SK-N-SH treated with all-trans-retinoic acid at 6 μM for 48 hours (cell line): ENCODE results near the gene PARD3B.
A peak's percentile ranks its signal among the peaks of the same experiment; 100 is the strongest.

Experiments used
- ATAC-seq: fragments of 200-7000 bp; cut with Tn5 transposase; 3 replicates; pipeline ENCODE4 v1.9.1; 2020; ENCODE audit warnings: mild to moderate bottlenecking, moderate library complexity
- ARNTL ChIP-seq: fragments of 450-650 bp; formaldehyde crosslinking; IDR thresholded peaks from 2 replicates; pipeline ENCODE4 v1.5.0; 2020; ENCODE audit warnings: low read depth, mild to moderate bottlenecking, moderate library complexity, borderline replicate concordance
- CSRNP3 ChIP-seq: fragments of 250-450 bp; sonication (Bioruptor Pico); IDR thresholded peaks from 2 replicates; pipeline ENCODE4 v1.5.1; 2021; ENCODE audit warnings: mild to moderate bottlenecking, moderate library complexity
- ESRRG ChIP-seq: fragments of 250-450 bp; sonication (Bioruptor Pico); IDR thresholded peaks from 2 replicates; pipeline ENCODE4 v1.6.1; 2021; ENCODE audit warnings: mild to moderate bottlenecking
- GLIS3 ChIP-seq: fragments of 250-450 bp; sonication (Bioruptor Pico); IDR thresholded peaks from 2 replicates; pipeline ENCODE4 v1.5.0; 2020; ENCODE audit warnings: mild to moderate bottlenecking, moderate library complexity
- ISL1 ChIP-seq: fragments of 250-450 bp; sonication (Bioruptor Pico); IDR thresholded peaks from 2 replicates; pipeline ENCODE4 v2.1.2; 2022; ENCODE audit warnings: mild to moderate bottlenecking, moderate library complexity
- OSR1 ChIP-seq: fragments of 250-450 bp; sonication (Bioruptor Pico); IDR thresholded peaks from 2 replicates; pipeline ENCODE4 v1.8.0; 2022; ENCODE audit warnings: moderate library complexity, mild to moderate bottlenecking, inconsistent platforms
- PATZ1 ChIP-seq: fragments of 250-450 bp; sonication (Bioruptor Pico); IDR thresholded peaks from 2 replicates; pipeline ENCODE4 v1.8.0; 2020; ENCODE audit warnings: mild to moderate bottlenecking, moderate library complexity, borderline replicate concordance
- RARB ChIP-seq: fragments of 250-450 bp; sonication (Bioruptor Pico); IDR thresholded peaks from 2 replicates; pipeline ENCODE4 v1.8.0; 2021; ENCODE audit warnings: mild to moderate bottlenecking, moderate library complexity
- SNAI2 ChIP-seq: fragments of 250-450 bp; sonication (Bioruptor Pico); IDR thresholded peaks from 2 replicates; pipeline ENCODE4 v1.5.0; 2020; ENCODE audit warnings: mild to moderate bottlenecking, moderate library complexity
- TCF4 ChIP-seq: fragments of 250-450 bp; sonication (Bioruptor Pico); IDR thresholded peaks from 2 replicates; pipeline ENCODE4 v1.8.0; 2021; ENCODE audit warnings: mild to moderate bottlenecking, moderate library complexity, borderline replicate concordance
- TOX ChIP-seq: fragments of 250-450 bp; sonication (Bioruptor Pico); IDR thresholded peaks from 2 replicates; pipeline ENCODE4 v1.8.0; 2021; ENCODE audit warnings: mild to moderate bottlenecking, moderate library complexity, borderline replicate concordance
- ZFP3 ChIP-seq: fragments of 250-450 bp; sonication (Bioruptor Pico); IDR thresholded peaks from 2 replicates; pipeline ENCODE4 v1.5.0; 2020; ENCODE audit warnings: mild to moderate bottlenecking, moderate library complexity
- ZFP30 ChIP-seq: fragments of 450-650 bp; formaldehyde crosslinking; IDR thresholded peaks from 2 replicates; pipeline ENCODE4 v1.5.0; 2022; ENCODE audit warnings: mild to moderate bottlenecking, moderate library complexity
- ZNF565 ChIP-seq: fragments of 450-650 bp; formaldehyde crosslinking; conservative IDR thresholded peaks from 2 replicates; pipeline ENCODE4 v1.5.0; 2020; ENCODE audit warnings: low read depth, mild to moderate bottlenecking, moderate library complexity
- ZNF8 ChIP-seq: fragments of 450-650 bp; formaldehyde crosslinking; IDR thresholded peaks from 2 replicates; pipeline ENCODE4 v1.5.0; 2020; ENCODE audit warnings: mild to moderate bottlenecking, moderate library complexity
- TF ChIP-seq, protein P1 (sequence below): fragments of 250-450 bp; sonication (Bioruptor Pico); IDR thresholded peaks from 2 replicates; pipeline ENCODE4 v1.8.0; 2021; ENCODE audit warnings: low read depth, mild to moderate bottlenecking, moderate library complexity, borderline replicate concordance
- TF ChIP-seq, protein P2 (sequence below): fragments of 250-450 bp; sonication (Bioruptor Pico); IDR thresholded peaks from 2 replicates; pipeline ENCODE4 v1.5.0; 2020; ENCODE audit warnings: mild to moderate bottlenecking, moderate library complexity
- TF ChIP-seq, protein P3 (sequence below): fragments of 250-450 bp; sonication (Bioruptor Pico); IDR thresholded peaks from 2 replicates; pipeline ENCODE4 v1.5.1; 2020; ENCODE audit warnings: low read depth, mild to moderate bottlenecking, moderate library complexity

PARD3B gene

DNA sequence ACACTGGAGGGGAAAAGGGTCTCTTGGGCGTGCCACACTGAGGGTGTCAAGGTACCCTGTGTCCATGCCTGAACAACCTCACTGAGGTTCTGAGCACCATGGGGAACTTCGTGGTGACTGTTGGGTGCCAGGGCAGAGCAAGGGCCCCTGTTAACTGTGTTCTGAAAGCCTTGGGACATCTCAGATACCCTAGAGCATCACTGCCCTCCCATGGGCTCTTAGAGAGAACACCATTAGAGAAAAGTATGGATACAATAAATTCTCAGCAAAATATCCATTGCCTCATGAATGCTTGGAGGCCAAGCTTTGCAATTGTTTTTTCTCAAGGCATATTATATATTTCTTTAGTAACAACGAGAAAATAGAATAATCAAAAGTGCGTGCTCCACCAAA, 648.6 kb downstream of the PARD3B start:
- TF ChIP-seq, protein P1, sequence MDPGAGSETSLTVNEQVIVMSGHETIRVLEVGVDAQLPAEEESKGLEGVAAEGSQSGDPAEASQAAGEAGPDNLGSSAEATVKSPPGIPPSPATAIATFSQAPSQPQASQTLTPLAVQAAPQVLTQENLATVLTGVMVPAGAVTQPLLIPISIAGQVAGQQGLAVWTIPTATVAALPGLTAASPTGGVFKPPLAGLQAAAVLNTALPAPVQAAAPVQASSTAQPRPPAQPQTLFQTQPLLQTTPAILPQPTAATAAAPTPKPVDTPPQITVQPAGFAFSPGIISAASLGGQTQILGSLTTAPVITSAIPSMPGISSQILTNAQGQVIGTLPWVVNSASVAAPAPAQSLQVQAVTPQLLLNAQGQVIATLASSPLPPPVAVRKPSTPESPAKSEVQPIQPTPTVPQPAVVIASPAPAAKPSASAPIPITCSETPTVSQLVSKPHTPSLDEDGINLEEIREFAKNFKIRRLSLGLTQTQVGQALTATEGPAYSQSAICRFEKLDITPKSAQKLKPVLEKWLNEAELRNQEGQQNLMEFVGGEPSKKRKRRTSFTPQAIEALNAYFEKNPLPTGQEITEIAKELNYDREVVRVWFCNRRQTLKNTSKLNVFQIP = no peak
- TF ChIP-seq ARNTL (CRISPR knock-in tag) (no peak), ESRRG (CRISPR knock-in tag) (no peak), RARB (CRISPR knock-in tag) (no peak)
- TF ChIP-seq, all 23 proteins: peak for 0
- peak; percentile 56; the same call in 2 of the 3 replicates for ATAC-seq

- no peak for TF ChIP-seq ZFP30 (CRISPR knock-in tag)
- no peak for TF ChIP-seq ZNF8
- TF ChIP-seq CSRNP3 = no peak
- TF ChIP-seq GLIS3 (CRISPR knock-in tag) = no peak
- no peak for TF ChIP-seq TOX (CRISPR knock-in tag)
- TF ChIP-seq ARNTL (CRISPR knock-in tag) = no peak
- TF ChIP-seq, protein P2, sequence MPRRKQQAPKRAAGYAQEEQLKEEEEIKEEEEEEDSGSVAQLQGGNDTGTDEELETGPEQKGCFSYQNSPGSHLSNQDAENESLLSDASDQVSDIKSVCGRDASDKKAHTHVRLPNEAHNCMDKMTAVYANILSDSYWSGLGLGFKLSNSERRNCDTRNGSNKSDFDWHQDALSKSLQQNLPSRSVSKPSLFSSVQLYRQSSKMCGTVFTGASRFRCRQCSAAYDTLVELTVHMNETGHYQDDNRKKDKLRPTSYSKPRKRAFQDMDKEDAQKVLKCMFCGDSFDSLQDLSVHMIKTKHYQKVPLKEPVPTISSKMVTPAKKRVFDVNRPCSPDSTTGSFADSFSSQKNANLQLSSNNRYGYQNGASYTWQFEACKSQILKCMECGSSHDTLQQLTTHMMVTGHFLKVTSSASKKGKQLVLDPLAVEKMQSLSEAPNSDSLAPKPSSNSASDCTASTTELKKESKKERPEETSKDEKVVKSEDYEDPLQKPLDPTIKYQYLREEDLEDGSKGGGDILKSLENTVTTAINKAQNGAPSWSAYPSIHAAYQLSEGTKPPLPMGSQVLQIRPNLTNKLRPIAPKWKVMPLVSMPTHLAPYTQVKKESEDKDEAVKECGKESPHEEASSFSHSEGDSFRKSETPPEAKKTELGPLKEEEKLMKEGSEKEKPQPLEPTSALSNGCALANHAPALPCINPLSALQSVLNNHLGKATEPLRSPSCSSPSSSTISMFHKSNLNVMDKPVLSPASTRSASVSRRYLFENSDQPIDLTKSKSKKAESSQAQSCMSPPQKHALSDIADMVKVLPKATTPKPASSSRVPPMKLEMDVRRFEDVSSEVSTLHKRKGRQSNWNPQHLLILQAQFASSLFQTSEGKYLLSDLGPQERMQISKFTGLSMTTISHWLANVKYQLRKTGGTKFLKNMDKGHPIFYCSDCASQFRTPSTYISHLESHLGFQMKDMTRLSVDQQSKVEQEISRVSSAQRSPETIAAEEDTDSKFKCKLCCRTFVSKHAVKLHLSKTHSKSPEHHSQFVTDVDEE = no peak
- TF ChIP-seq, all 23 proteins: peak for 0
- ATAC-seq = peak; percentile 14; the same call in 1 of the 3 replicates
These were observed 652.3 kb downstream of the PARD3B start for GRCh38 chr2:205197468-205198139.

- TF ChIP-seq ZFP3 (CRISPR knock-in tag) = no peak
- TF ChIP-seq ISL1 (CRISPR knock-in tag) = peak; percentile 34; the same call in 1 of the 2 replicates
- ATAC-seq = peak; percentile 91
These were observed 652.9 kb downstream of the PARD3B start for GRCh38 chr2:205198140-205198525.

- no peak for ATAC-seq
- TF ChIP-seq ISL1 (CRISPR knock-in tag) = no peak
- no peak for TF ChIP-seq TCF4 (CRISPR knock-in tag)
- no peak for TF ChIP-seq SNAI2 (CRISPR knock-in tag)
- TF ChIP-seq CSRNP3 = no peak
These were observed 654.0 kb downstream of the PARD3B start for GRCh38 chr2:205199165-205199850.

GRCh38 chr2:205210494-205210893, 665.2 kb downstream of the PARD3B start:
- ATAC-seq = no peak
- no peak for TF ChIP-seq ZNF565 (CRISPR knock-in tag)
- no peak for TF ChIP-seq OSR1
- TF ChIP-seq, protein P3, sequence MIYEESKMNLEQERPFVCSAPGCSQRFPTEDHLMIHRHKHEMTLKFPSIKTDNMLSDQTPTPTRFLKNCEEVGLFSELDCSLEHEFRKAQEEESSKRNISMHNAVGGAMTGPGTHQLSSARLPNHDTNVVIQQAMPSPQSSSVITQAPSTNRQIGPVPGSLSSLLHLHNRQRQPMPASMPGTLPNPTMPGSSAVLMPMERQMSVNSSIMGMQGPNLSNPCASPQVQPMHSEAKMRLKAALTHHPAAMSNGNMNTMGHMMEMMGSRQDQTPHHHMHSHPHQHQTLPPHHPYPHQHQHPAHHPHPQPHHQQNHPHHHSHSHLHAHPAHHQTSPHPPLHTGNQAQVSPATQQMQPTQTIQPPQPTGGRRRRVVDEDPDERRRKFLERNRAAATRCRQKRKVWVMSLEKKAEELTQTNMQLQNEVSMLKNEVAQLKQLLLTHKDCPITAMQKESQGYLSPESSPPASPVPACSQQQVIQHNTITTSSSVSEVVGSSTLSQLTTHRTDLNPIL = no peak
- TF ChIP-seq TCF4 (CRISPR knock-in tag) = no peak
- no peak for TF ChIP-seq SNAI2 (CRISPR knock-in tag)
- TF ChIP-seq TOX (CRISPR knock-in tag) = no peak
- TF ChIP-seq, protein P2 = no peak
- no peak for TF ChIP-seq ARNTL (CRISPR knock-in tag)
- no peak for TF ChIP-seq PATZ1 (CRISPR knock-in tag)
- no peak for TF ChIP-seq ZFP3 (CRISPR knock-in tag)
- TF ChIP-seq ZFP30 (CRISPR knock-in tag) = no peak
- TF ChIP-seq ZNF8 = no peak
- TF ChIP-seq RARB (CRISPR knock-in tag) = no peak
- no peak for TF ChIP-seq ISL1 (CRISPR knock-in tag)
